Retinal pigment epithelial cell (primary cell): ENCODE results near the gene POU6F2.

Experiments used
- DNase-seq: peaks from one replicate; pipeline ENCODE4 v3.0.0-alpha.2; 2010; ENCODE audit warnings: low read depth
- H3K4me3 ChIP-seq: 2 replicates; pipeline ENCODE4 v1.5.1; 2011; ENCODE audit warnings: mild to moderate bottlenecking, low read length, control low read depth, moderate library complexity
- CTCF ChIP-seq: conservative IDR thresholded peaks from 2 replicates; pipeline ENCODE4 v1.5.1; 2011; ENCODE audit warnings: low read depth, low read length, control low read depth, inconsistent platforms

The POU6F2 gene

GRCh38 chr7:39233851-39234529 is 256.3 kb downstream of the POU6F2 start:
- no peak for DNase-seq
- no peak overlapping the region for H3K4me3 ChIP-seq
- no peak for TF ChIP-seq CTCF

GRCh38 chr7:39238234-39238869 is 260.6 kb downstream of the POU6F2 start:
- no peak overlapping the region for H3K4me3 ChIP-seq
- no peak for DNase-seq
- TF ChIP-seq CTCF = no peak

GRCh38 chr7:39240864-39241263 is 263.2 kb downstream of the POU6F2 start:
- no peak overlapping the region for H3K4me3 ChIP-seq
- DNase-seq = no peak
- TF ChIP-seq CTCF = no peak

GRCh38 chr7:39247576-39247975 is 269.9 kb downstream of the POU6F2 start:
- DNase-seq = no peak
- H3K4me3 ChIP-seq = no peak overlapping the region
- no peak for TF ChIP-seq CTCF

GRCh38 chr7:39248041-39248691 is 270.5 kb downstream of the POU6F2 start:
- DNase-seq = peak; percentile 25
- no peak for TF ChIP-seq CTCF
- H3K4me3 ChIP-seq = no peak overlapping the region

- no peak for TF ChIP-seq CTCF
- H3K4me3 ChIP-seq = no peak overlapping the region
Measured at GRCh38 chr7:39248692-39249090, 271.0 kb downstream of the POU6F2 start.

More at GRCh38 chr7:39248692-39249090, 271.0 kb downstream of the POU6F2 start:
- peak; percentile 24 for DNase-seq
